ENCODE measurements around the gene CHCHD2.
"Not testable (repeated sequence)": the region's sequence is repeated elsewhere in the genome, so short reads cannot be mapped to it uniquely, and the experiment has no call there.

CHCHD2 gene

DNA sequence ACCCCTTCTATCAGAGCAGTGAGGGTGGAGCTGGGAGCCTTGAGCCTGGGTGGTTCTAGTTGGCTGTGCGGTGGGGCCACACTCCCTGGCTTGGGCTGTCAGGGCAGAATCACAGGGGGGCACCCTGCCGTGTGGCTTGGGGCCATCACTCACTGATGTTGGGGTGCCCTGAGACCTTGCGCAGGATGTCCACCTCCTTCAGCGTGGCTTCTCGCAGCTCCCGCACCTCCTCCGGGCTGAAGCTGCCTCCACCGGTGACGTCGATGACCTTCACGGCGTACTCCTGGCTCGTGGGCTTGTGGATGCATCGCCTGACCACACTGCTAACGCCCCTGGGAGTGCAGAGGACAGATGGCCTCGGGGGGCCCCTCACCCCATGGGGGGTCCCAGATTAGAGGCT is 18.8 kb downstream of the CHCHD2 start:
- FAIRE-seq, result no peak
- no peak for DNase-seq (ENCODE audit: extremely low spot score, insufficient read length, low read depth)

DNA sequence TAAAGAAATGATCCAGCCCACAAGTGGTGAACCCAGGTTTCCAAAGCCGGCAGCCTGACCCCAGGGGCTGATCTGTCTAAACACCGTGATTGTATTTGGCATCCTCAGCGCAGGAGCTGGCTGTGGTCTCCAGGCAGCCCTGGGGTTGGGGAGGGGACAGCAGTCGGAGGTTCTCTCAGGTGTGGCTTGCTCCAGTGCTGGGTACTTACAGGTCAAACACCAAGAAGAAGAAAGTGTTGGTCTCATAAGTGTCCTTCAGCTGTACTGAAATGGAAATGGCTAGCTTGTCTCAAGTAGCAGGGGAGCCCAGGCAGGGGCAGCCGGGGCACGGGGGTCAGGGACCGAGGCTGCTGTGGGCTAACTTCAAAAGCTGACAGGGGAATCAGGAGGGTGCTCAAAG is 19.5 kb downstream of the CHCHD2 start:
- FAIRE-seq (no peak), DNase-seq (ENCODE audit: extremely low spot score, insufficient read length, low read depth) (no peak)

DNA sequence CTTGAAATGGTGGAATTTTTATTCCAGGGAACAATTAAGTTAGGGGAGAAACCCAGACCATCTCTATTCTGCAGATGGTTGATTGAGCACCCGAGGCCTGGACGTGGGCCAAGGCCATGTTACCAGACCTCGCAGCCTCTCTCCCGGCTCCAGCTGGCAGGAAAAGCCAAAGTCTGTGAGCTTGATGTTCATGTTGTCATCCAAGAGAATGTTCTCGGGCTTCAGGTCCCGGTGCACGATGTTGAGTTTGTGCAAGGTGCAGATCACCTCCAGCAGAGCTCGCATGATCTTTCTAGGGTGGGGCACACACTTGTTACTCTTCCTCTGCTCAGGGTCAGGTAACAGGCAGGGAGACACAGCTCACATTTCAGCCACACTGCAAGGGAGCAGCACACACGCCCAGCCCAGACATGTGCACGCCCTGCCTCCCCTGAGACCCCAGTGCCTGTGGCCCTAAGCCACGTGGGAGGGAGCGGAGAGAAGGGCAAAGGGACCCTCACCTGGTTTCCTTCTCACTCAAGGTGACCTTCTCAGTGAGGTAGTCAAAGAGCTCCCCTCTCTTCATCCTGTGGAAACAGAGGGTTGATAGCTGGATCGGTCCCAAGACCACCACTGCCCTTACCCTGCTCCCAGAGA is 23.0 kb downstream of the CHCHD2 start:
- DNase-seq (ENCODE audit: extremely low spot score, insufficient read length, low read depth), result no peak
- FAIRE-seq, result no peak

DNA sequence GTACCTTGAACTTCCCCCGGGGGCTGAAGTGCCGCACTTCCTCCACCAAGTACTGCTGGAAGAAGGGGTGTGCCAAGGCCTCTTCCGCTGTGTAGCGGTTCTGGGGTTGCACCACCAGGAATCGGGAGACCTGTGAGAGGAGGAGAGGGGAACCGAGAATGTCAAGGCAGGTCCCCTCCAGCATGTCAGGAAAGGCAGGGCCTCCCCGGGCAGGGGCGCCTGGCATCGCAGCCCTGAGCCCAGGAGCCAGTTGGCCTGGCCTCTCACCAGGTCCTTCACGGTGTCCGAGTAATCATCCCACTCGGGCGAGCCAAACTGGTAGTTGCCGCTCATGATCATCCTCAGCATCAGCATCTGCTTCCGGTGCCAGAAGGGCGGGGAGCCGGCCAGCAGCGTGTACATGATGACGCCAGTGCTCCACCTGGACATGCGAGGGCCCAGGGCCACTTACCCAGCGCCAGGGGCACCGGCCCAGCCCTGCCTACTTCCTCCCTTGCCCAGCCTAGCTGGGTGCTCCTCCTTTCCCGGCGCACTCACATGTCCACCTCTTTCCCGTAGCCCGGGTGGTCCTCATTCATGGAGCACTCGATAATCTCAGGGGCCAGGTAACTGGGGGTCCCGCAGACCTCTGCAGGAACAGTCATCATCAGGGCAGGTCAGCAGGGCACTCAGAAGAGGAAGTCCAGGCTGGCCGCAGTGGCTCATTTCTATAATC is 24.5 kb downstream of the CHCHD2 start:
- FAIRE-seq (no peak), DNase-seq (ENCODE audit: extremely low spot score, insufficient read length, low read depth) (no peak)

DNA sequence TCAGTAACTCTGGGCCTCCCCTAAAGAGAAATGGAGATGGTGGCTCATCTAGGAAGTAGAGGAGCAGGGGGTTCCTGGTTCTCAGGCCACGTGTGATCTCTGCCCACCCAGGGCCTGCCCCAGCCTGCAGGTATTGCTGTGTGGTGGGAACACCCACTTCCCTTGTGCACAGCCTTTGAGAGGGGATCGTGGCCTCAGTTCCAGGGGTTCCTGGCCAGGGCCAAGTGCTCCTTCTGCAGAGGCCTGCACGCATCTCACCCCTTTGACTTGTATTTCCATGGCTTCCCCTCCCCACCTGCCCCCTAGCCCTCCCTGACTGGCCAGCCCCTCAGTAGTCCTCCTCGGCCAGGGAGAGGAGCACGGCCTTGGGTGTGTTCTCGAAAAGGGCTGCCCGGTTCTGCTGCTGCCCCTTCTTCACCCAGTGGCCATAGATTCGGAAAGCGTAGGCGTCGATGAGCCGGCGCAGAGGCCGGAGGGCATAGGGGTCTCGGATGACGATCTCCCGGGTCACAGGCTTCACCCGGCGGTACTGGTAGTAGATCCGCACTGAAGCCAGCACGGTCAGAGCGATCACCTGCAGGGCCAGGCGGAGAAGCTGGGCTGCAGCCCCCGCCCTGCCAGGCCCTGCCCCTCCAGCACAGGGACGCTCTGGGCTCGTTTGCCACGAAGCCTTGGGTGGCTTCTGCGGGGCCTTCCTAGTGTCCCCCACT is 25.4 kb downstream of the CHCHD2 start:
- not testable (repeated sequence) for DNase-seq (ENCODE audit: extremely low spot score, insufficient read length, low read depth); FAIRE-seq

DNA sequence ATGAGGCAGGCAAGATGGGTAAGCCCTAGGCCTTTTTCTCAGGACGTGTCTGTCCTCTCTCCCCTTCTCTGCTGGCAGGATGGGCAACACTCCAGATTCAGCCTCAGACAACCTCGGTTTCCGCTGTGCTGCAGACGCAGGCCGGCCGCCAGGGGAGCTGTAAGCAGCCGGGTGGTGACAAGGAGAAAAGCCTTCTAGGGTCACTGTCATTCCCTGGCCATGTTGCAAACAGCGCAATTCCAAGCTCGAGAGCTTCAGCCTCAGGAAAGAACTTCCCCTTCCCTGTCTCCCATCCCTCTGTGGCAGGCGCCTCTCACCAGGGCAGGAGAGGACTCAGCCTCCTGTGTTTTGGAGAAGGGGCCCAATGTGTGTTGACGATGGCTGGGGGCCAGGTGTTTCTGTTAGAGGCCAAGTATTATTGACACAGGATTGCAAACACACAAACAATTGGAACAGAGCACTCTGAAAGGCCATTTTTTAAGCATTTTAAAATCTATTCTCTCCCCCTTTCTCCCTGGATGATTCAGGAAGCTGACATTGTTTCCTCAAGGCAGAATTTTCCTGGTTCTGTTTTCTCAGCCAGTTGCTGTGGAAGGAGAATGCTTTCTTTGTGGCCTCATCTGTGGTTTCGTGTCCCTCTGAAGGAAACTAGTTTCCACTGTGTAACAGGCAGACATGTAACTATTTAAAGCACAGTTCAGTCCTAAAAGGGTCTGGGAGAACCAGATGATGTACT is 26.7 kb downstream of the CHCHD2 start:
- no peak for DNase-seq (ENCODE audit: extremely low spot score, insufficient read length, low read depth)
- no peak for FAIRE-seq

DNA sequence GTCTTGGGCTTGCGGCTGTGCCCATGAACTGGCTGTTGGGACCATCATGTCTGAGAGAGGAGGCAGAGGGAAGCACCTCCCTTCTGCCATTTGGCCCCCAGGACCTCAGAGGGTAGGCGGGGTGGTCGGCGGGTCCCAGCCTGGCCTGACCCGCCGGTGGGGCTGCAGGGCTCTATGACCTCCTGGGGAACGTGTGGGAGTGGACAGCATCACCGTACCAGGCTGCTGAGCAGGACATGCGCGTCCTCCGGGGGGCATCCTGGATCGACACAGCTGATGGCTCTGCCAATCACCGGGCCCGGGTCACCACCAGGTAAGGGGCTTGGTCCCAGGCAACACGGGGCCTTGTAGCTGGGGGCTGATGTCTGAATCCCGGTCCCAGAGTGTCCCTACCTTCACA is 28.1 kb downstream of the CHCHD2 start:
- FAIRE-seq (no peak), DNase-seq (ENCODE audit: extremely low spot score, insufficient read length, low read depth) (no peak)

DNA sequence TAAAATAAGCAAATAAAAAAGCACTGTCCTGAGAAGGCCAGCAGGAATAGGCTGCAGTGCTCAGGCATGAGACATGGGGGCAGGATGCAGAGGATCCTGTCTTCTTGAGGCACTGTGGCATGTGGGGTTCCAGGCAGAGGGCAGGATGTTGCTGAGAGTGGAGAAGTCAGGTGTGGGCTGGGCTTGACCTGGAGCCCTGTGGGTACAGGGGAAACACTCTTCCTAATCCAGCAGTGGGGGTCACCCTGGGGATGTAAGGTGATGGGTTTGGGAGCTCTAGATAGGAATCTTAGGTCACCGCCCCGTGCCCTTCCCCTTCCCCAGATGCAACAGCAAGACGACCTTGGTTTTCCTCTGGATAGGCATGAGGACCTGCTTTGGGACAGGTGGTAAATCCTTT is 28.6 kb downstream of the CHCHD2 start:
- FAIRE-seq (no peak), DNase-seq (ENCODE audit: extremely low spot score, insufficient read length, low read depth) (no peak)

DNA sequence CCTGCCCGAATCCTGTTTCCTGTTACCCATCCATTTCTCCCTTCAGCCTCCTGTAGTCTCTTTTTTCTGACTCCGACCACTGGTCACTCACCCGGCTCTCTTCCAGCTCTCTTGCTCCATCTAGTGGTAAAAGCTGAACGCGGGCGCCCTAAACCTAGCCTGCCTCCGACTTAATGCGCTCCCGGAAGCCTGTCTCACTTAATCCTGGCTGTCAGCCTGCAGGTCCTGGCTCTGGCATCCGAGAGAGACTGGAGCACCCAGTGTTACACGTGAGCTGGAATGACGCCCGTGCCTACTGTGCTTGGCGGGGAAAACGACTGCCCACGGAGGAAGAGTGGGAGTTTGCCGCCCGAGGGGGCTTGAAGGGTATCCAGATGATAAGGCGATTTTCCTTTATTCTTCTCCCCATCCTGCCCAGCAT is 31.9 kb downstream of the CHCHD2 start:
- FAIRE-seq (peak; percentile 64), DNase-seq (ENCODE audit: extremely low spot score, insufficient read length, low read depth) (peak; percentile 54)

DNA sequence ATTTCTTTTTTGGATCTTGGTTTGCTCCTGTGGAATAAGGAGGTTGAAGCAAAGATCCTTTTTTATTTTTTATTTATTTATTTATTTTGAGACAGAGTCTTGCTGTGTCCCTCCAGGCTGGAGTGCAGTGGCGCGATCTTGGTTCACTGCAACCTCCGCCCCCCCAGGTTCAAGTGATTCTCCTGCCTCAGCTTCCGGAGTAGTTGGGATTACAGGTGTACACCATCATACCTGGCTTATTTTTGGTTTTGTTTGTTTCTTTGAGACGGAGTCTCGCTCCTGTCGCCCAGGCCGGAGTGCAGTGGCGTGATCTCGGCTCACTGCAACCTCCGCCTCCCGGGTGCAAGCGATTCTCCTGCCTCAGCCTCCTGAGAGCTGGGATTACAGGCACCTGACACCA is 39.9 kb downstream of the CHCHD2 start:
- not testable (repeated sequence) for FAIRE-seq; DNase-seq (ENCODE audit: extremely low spot score, insufficient read length, low read depth)

DNA sequence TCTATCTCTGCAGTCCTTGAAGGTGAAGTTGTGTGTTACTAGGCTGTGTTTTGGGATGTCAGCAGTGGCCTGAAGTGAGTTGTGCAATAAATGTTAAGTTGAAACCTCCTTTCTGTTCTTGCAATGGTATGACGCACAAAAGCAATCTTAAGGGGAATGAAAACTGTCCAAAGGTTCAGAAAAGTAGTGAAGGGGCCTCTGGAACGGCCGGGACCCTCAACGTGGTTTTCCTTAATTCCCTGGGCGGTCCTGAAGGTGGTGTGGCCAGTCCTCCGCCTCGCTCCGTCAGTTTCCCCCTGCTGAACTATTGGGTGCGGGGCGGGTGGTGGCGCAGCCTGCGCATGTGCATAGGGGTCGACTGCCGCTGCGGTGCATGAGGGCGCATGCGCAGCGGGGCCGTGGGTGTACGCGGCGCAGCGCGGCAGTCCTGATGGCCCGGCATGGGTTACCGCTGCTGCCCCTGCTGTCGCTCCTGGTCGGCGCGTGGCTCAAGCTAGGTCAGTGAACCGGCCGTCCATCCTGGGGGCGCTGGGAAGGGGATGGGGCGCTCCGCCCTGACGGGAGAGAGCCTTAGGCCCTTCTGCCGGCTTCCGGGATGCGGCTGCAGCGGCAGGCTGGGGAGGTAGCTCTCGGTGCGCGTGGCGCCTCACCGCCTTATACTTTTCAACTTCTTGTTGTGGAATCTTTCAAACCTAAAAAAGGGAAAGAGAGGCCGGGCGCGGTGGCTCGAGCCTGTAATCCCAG is 42.2 kb downstream of the CHCHD2 start, which contains the start of gene SUMF2:
SUMF2 (plus strand) TSS at position 405 of the 744 bp plus-strand sequence; CDS start at position 431, 26 bp downstream.
- DNase-seq (ENCODE audit: extremely low spot score, insufficient read length, low read depth) (peak; percentile 98), FAIRE-seq (peak; percentile 85)

DNA sequence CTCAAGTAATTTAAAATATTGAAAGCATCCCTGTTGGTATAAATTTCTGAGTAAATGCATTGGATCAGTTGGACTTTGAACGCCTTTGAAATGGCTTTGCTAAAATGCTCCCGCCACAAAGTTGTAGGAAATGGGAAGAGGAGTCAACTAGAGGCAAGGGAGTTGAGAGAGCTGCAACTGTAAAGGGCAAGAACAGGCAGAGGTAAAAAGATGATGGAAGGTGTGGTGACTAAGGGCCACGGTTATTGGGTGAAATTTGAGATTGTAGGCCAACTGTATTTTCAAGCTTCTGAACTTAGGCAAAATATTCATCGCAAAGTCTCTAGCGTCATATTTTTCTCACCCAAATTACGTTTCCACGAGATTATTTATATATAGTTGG is 42.8 kb downstream of the CHCHD2 start:
- FAIRE-seq (no peak), DNase-seq (ENCODE audit: extremely low spot score, insufficient read length, low read depth) (no peak)

DNA sequence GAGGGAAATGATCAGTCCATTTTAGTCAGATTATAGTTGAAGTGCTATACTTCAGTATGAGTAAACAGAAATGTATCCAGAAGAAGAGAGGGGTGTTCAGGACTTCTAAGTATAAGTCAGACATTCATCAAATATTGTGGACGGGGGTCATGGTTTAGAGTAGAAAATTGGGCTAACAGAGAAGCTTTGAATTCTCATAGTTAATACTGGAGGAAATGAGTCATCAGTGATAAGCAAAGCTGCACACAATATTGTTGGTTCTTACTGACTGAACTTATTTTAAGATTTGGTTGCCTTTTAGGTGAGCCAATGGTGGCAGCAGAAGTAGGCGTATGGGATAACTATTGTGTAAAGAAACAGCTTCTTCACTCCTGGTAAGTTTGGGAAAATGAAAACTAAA is 43.9 kb downstream of the CHCHD2 start:
- DNase-seq (ENCODE audit: extremely low spot score, insufficient read length, low read depth) (no peak), FAIRE-seq (no peak)

DNA sequence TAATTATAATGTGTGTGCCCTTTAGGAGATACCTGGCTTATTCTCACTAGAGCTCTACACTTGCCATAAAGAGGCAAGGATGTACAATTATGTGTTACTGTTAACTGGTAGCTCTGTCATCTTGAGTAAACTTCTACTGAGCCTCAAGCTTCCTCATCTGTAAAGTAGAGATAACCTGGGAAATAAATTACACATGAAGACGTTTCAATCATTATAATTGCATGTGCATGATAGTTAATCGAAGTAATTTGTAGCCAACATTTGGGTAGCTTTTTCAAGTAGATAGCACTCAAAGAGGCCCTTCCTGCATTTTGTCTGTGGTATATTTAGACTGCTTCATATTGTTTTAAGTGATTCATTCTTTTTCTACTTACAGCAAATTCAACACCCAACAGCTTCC is 52.3 kb downstream of the CHCHD2 start:
- DNase-seq (ENCODE audit: extremely low spot score, insufficient read length, low read depth) (no peak), FAIRE-seq (no peak)

DNA sequence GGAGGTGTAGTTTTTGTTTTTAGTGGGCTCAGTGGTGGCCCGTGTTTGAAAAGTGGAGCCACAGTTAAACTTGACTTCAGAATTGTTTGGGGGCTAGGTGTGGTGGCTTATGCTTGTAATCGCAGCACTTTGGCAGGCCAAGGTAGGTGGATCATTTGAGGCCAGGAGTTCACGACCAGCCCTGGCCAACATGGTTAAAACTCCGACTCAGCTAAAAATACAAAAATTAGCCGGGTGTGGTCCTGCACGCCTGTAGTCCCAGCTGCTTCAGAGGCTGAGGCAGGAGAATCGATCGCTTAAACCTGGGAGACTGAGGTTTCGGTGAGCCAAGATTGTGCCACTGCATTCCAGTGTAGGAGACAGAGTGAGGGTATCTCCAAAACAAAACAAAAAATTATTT is 52.9 kb downstream of the CHCHD2 start:
- DNase-seq (ENCODE audit: extremely low spot score, insufficient read length, low read depth) (no peak), FAIRE-seq (no peak)

Data from GM18507 (cell line).